GM19099 (cell line): ENCODE data around the gene SUPV3L1.

Experiments
- POLR2A ChIP-seq: IDR thresholded peaks from 3 replicates; pipeline ENCODE4 v1.6.1; 2011; ENCODE audit warnings: low read depth; ENCODE audit not compliant: insufficient read length; ENCODE audit errors: extremely low read depth

SUPV3L1 gene

GRCh38 chr10:69180525-69181204 is 631 bp downstream of the SUPV3L1 start:
- no peak for TF ChIP-seq POLR2A

GRCh38 chr10:69181433-69181832 is 1.4 kb downstream of the SUPV3L1 start:
- no peak for TF ChIP-seq POLR2A

DNA sequence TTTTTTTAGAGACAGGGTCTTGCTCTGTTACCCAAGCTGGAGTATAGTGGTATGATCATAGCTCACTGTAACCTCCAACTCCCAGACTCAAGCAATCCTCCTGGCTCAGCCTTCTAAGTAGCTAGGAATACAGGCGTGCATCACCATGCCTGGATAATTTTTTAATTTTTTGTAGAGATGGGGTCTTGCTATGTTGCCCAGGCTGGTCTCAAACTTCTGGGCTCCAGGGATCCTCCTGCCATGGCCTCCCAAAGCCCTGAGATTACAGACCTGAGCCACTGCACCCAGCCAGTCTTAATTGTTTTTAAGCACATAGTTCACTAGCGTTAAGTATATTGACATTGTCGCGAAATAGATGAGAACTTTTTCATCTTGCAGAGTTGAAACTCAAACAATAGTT is 2.0 kb downstream of the SUPV3L1 start:
- no peak for TF ChIP-seq POLR2A

DNA sequence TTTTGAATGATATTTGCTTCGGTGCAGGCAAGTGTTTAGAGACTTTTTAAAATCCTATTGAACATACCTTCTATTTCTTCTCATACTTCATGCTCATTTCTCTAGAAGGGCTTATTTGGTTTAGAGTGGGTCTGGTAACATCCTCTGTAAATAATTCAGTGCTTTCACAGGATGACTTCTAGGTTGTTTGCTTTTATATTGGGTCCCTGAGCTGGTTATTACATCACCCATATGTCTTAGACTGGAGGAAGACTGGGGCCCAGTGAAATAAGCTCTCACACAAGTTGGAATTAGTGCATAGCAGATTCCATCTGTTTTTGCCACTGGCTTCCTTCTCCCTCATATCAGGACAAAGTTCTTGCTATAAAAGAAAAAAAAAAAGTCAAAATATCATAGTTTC is 6.5 kb downstream of the SUPV3L1 start:
- no peak for TF ChIP-seq POLR2A

DNA sequence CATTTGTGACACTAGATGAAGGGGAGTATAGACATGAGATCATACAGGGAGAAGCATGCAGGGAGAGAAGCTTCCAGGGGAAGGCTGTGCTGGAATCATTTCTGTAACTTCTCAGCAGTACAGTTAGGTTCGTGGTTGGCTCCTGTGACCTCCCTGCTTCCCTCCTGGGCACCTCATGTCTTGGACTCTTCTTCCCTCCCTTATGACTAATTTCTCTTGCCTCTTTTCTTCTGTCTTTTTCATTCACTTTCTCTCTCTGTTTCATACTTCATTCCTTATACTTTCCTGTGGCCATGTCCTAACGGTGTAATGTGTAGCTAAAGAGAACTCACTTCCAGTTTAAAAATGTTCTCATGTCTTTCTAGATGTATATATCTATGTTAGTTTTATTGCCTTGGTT is 21.0 kb downstream of the SUPV3L1 start:
- no peak for TF ChIP-seq POLR2A

- no peak for TF ChIP-seq POLR2A
These were observed 22.3 kb downstream of the SUPV3L1 start for GRCh38 chr10:69202332-69202731.

DNA sequence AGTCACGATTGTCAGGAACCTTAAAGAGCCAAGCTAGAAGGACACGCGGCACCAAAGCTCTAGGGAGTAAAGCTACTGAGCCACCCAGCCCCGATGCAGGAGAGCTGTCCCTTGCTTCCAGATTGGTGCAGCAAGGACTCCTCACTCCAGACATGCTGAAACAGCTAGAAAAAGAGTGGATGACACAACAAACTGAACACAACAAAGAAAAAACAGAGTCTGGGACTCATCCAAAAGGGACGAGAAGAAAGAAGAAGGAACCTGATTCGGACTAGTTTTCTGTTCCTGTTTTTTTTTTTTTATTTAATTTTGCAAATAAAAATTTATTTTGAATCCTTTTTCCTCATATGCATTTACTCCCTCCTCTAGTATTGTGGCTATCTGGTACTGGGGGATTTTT is 28.7 kb downstream of the SUPV3L1 start:
- TF ChIP-seq POLR2A: no peak

- TF ChIP-seq POLR2A: no peak
These were observed 29.9 kb downstream of the SUPV3L1 start for GRCh38 chr10:69209787-69210484.

DNA sequence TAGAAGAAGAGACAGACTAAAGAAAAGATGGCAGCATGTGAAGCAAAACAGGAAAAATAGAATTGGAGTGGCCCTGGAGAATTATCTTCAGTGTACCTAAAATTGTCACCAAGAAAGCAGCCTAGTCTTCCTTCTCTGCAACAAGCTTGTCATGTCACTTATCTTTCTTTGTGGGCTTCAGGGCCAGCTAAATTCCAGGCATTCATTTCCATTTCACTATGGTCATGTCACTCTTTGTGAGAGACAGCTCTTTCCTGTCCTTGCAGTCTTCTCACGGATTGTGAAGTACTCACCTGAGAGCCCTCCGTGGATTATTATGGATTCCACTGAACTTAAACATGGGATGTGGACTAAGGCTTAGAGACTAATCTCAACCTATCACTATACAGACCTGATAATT is 31.1 kb downstream of the SUPV3L1 start:
- TF ChIP-seq POLR2A: no peak

DNA sequence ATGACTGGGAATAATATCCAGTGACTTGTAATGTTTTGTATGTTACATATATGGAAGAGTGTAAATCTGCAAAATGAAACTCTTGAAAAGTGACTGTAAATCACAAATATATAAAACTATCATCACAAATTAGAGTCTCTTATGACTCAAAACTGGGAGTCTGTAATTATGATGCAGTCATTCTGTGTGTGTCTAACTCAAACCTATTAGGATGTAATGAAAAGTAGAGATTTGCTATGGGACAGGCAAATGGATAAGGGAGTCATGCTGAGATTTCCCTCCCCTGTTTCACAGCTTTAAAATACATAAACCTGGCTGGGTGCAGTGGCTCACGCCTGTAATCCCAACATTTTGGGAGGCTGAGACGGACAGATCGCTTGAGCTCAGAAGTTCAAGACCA is 31.5 kb downstream of the SUPV3L1 start:
- TF ChIP-seq POLR2A: no peak

DNA sequence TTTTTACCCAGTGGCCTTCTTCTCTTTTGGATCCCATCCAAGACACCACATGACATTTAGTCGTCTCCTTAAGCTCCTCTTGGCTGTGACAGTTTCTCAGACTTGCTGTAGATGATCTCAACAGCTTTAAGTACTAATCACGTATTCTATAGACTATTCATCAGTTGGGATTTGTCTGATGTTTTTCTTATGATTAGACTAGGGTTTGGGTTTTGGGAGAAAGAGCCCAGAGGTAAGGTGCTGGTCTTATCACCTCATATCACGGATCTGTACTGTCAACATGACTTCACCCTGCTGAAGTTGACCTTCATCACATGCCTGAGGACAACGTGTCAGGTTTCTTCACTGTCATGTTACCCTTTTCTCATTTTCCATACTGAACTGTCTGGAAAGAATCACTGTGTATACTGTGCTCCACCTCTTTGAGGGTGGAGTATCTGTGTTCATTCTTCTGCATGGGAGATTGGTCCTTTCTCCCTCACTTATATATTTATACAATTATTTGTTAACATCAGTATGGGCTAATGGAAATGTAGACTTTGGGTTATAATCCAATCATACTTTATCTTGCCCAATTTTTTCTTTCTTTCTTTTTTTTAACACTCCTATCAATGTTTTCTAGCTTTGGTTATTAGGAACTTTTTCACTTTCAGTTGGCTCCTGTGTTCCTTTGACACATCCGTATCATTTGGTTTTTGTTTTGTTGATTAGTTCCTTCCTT is 33.7 kb downstream of the SUPV3L1 start:
- no peak for TF ChIP-seq POLR2A

DNA sequence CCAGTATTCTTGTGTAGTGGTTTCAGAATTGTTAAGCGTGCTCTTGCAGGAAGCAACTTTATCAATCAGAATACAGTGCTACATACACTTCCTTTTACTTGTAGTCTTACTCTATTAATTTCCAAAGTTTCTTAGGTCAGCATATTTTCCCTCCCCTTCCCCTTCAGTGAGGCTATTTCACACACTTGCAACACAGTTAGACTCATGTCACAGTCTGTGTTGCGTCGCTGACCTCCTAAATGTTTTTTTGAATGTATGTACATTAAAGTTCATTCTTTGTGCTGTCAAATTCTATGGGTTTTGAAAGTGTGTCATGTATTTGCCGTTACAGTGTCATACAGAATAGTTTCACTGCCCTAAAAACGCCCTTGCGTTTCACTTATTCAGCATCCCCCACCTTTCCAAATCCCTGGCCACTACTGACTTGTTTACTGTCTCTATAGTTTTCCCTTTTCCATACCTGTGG is 34.7 kb downstream of the SUPV3L1 start:
- TF ChIP-seq POLR2A: no peak

GRCh38 chr10:69215405-69216171 is 35.6 kb downstream of the SUPV3L1 start:
- no peak for TF ChIP-seq POLR2A

GRCh38 chr10:69216577-69217118 is 36.6 kb downstream of the SUPV3L1 start:
- TF ChIP-seq POLR2A: no peak
